ENCODE data around the gene PGAM2. TPM values are rescaled to one million over a fixed set of nuclear protein-coding genes. Genes with fewer than 3 reads are reported as not detected.
"Not testable (repeated sequence)": the region's sequence is repeated elsewhere in the genome, so short reads cannot be mapped to it uniquely, and the experiment has no call there.

Gene PGAM2
- total RNA-seq, 2 donors from 2014 or later, result 2.4 TPM; not detected in 1

DNA sequence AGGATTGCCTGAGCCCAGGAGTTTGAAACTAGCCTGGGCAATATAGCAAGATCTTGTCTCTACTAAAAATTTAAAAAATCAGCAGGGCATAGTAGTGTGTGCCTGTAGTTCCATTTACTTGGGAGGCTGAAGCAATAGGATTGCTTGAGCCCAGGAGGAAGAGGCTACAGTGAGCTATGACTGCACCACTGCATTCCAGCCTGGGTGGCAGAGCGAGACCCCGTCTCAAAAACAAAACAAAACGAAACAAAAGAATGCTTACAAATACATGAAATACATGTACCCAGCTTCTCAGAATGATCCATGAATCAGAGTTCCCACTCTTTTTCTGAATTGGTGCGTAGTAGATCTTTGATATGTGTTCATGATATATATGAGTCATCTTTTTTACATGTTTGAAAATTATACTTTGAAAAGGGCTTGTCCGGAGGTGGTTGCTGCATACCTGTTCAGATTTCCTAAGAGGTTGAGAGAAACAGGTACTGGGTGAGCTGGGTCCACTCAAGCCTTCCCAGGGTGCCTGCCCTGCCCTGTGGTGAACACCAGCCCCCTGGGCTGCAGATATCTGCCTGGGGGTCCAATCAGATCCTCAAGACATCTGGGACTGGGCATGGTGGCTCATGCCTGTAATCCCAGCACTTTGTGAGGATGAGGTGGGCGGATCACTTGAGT, 42.4 kb downstream of the PGAM2 start:
- Mint-ChIP-seq H3K4me3 (peak overlapping the region; percentile 78), H3K27ac (peak overlapping the region; percentile 89)
- not testable (repeated sequence) for H3K27me3 Mint-ChIP-seq; H3K4me1 Mint-ChIP-seq; H3K36me3 Mint-ChIP-seq (ENCODE audit: low read depth); H3K9me3 Mint-ChIP-seq
- peak; percentile 59 for ATAC-seq (replicated peaks)

DNA sequence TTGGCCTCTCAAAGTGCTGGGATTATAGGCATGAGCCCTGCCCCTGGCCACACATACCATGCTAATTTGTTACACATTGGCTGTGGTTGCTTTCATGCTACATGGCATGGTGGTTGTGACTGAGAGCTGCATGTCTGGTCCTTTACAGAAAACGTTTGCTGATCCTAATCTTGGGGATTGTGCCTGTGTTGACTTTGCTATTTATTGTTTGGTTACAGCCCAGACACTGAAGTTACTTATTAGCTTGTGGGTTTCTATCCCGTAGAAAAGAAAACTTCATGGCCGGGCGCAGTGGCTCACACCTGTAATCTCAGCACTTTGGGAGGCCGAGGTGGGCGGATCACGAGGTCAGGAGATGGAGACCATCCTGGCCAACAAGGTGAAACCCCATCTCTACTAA, 43.3 kb downstream of the PGAM2 start:
- not testable (repeated sequence) for ATAC-seq (replicated peaks); H3K9me3 Mint-ChIP-seq; H3K36me3 Mint-ChIP-seq (ENCODE audit: low read depth); H3K4me1 Mint-ChIP-seq; H3K27me3 Mint-ChIP-seq; H3K4me3 Mint-ChIP-seq; H3K27ac Mint-ChIP-seq

DNA sequence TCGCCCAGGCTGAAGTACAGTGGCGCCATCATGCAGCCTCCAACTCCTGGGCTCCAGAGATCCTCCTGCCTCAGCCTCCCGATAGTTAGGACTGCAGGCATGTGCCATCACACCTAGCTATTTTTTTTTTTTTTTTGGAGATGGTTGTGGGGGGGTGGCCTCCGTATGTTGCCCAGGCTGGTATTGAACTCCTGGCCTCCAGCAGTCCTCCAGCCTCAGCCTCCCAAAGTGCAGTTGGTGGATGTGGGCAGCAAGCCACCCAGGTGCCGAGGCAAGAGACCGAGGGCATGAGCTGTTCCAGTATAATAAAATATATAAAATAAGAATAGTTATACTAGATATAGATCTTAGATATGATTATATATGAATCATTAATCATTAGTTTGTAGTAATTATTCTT, 45.5 kb downstream of the PGAM2 start:
- not testable (repeated sequence) for H3K36me3 Mint-ChIP-seq (ENCODE audit: low read depth); H3K9me3 Mint-ChIP-seq; ATAC-seq (replicated peaks); H3K27ac Mint-ChIP-seq; H3K4me1 Mint-ChIP-seq; H3K27me3 Mint-ChIP-seq
- peak overlapping the region; percentile 85 for H3K4me3 Mint-ChIP-seq

DNA sequence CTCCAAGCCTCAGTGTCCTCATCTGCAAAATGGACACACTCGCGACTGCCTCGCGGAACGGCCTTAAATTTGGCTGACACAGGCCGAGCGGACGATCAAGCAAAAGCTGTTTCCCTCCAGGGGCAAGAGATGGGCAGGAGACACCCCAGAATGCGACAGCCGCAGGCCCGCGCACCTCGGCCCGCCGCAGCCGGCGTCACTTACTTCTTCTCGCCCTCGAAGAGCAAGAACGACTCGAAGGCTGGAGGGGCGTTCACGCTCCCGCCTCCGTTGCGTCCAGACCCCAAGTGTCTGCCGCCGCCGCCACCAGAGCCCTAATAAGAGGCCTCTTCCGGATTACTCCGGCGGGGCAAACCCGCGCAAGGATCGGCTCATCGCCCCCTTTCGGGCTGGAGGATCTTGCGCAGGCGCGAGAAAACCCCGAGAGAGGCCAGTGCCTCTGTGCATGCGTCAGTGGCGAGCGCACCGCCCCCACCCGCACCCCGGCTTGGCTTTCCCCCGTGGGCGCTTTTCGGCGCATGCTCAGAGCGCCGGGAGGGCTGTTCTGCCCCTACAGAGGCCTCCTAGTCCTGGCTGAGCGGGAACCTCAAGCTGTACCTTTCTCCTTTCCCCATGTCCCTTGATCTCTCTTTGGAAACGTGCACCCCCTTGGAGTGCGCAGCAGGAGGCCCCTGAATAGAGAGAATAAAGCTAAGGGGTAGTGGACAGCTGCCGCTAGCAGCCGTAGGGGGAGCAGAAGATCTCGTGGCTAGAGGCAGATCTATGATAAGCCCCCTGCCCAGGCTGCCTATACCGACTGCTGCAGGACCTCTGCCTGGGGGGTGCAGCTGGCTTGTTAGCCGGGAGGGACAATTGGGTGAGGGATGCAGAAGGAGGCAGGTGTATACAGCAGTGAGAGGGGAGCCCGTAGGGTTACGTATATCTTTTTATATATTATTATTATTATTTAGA, 46.2 kb downstream of the PGAM2 start:
- ATAC-seq (replicated peaks), result peak; percentile 83
- H3K4me1 Mint-ChIP-seq; H3K36me3 Mint-ChIP-seq (ENCODE audit: low read depth); H3K9me3 Mint-ChIP-seq; H3K27me3 Mint-ChIP-seq: not testable (repeated sequence)
- H3K4me3 Mint-ChIP-seq, result peak overlapping the region; percentile 85
- H3K27ac Mint-ChIP-seq, result peak overlapping the region; percentile 91

DNA sequence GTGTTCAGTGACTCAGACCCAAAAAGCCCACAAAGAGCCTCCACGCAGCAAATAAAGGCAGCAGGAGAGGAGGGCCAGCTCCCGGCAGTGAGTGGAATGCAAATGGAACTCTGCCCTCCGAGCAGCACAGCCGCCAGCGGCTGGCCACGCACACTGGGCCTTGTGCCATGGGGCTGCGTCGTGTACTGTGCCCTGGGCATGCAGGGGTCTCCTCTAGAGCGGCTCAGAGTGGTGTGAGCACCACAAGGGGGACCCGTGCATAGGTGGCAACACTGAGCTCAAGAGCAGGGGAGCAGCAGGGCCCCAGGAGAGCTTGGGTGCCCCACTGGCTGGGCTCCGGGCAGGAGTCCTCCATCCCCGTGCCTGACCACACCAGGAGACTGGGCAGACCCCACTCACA, 50.3 kb downstream of the PGAM2 start:
- peaks cover 32% of the 10 kb centered on the region for H3K36me3 Mint-ChIP-seq (ENCODE audit: low read depth)
- not testable (repeated sequence) for H3K4me1 Mint-ChIP-seq; H3K9me3 Mint-ChIP-seq; H3K27ac Mint-ChIP-seq; H3K4me3 Mint-ChIP-seq; H3K27me3 Mint-ChIP-seq; ATAC-seq (replicated peaks)

Other genes with a start within 250 kb of the PGAM2 start
- gene MRPS24, start 196.1 kb downstream of the PGAM2 start, total RNA-seq, result 100 to 1,000 TPM in 1 of 2 donors, 10 to 100 TPM in 1; 68.0 to 113 TPM
- 10 to 100 TPM; 19.0 to 27.5 TPM for gene URGCP, start 159.0 kb downstream of the PGAM2 start, total RNA-seq
- 1 to 10 TPM; 3.0 to 8.3 TPM for gene UBE2D4, start 139.1 kb downstream of the PGAM2 start, total RNA-seq
- not detected for gene SPDYE1, start 67.7 kb downstream of the PGAM2 start, total RNA-seq
- 100 to 1,000 TPM in 1 of 2 donors, 10 to 100 TPM in 1; 93.8 to 137 TPM for gene DBNL, start 20.9 kb downstream of the PGAM2 start, total RNA-seq
- gene POLM, start 17.0 kb upstream of the PGAM2 start, total RNA-seq, result 10 to 100 TPM; 27.8 to 33.9 TPM
- 1 to 10 TPM; 1.2 to 5.3 TPM for gene AEBP1, start 38.8 kb upstream of the PGAM2 start, total RNA-seq
- 100 to 1,000 TPM; 114 to 181 TPM for gene POLD2, start 58.0 kb upstream of the PGAM2 start, total RNA-seq
- not detected for gene MYL7, start 75.8 kb upstream of the PGAM2 start, total RNA-seq
- gene GCK, start 123.9 kb upstream of the PGAM2 start, total RNA-seq, result 1 to 10 TPM in 1 of 2 donors, under 1 TPM in 1; 0.58 to 1.2 TPM
- 10 to 100 TPM; 34.4 to 66.8 TPM for gene YKT6, start 135.4 kb upstream of the PGAM2 start, total RNA-seq

Measured in activated T-helper 17 cell treated with anti-CD3 and anti-CD28 coated beads, Interleukin-2, amount 50 U/mL, for 72 hours (primary cell).